B cell (primary cell): Measurements from ENCODE around the gene CLSTN2. TPM values are rescaled to one million over a fixed set of nuclear protein-coding genes. Genes with fewer than 3 reads are reported as not detected.

Source experiments
- ATAC-seq: fragments of 200-7000 bp; cut with Tn5 transposase; one replicate; pipeline ENCODE4 v1.10.0; 2021; ENCODE audit warnings: low read depth, mild to moderate bottlenecking, moderate number of reproducible peaks, moderate library complexity
- CTCF ChIA-PET: fragments of 350-600 bp; sonication (Branson Sonifier 250); formaldehyde crosslinking; loops from one replicate; lab custom pipeline; 2021; ENCODE audit warnings: antibody characterized with exemption, inconsistent platforms; lab: Charles Lee
- POLR2A ChIA-PET: fragments of 350-600 bp; sonication (Branson Sonifier 250); formaldehyde crosslinking; loops from one replicate; lab custom pipeline; 2021; ENCODE audit warnings: antibody characterized with exemption; lab: Charles Lee
- DNase-seq: peaks from one replicate; pipeline ENCODE4 v3.0.0; 2013
- H2AFZ ChIP-seq: 2 replicates; pipeline ENCODE4 v1.6.1; 2012; ENCODE audit warnings: mild to moderate bottlenecking, low read depth, low read length; ENCODE audit not compliant: insufficient read depth, poor library complexity, severe bottlenecking
- H3K27ac ChIP-seq, 2 donors: 1 replicate in 1 of 2; 2 replicates in 1 of 2; pipeline ENCODE4 v1.5.1; 2012 to 2013; ENCODE audit warnings: low read length in 2 of 2, mild to moderate bottlenecking in 2 of 2, moderate library complexity in 1 of 2
- H3K27me3 ChIP-seq, 4 experiments: fragments of 200-600 bp in 1 of 4; sonication (generic) in 1 of 4; replicated peaks in 1 of 4; 1 replicate in 2 of 4; 2 replicates in 2 of 4; pipeline versions ENCODE4 v1.6.1 to v1.7.0; 2013 to 2016; ENCODE audit warnings: low read length in 3 of 4, mild to moderate bottlenecking in 2 of 4, mixed read lengths in 1 of 4, moderate library complexity in 1 of 4; ENCODE audit not compliant: insufficient read depth in 4 of 4, control insufficient read depth in 3 of 4; ENCODE audit errors: control extremely low read depth in 1 of 4
- H3K36me3 ChIP-seq, 2 experiments: replicated peaks in 1 of 2; 1 replicate in 1 of 2; 2 replicates in 1 of 2; pipeline versions ENCODE4 v1.6.1 to v1.7.1; 2013; ENCODE audit warnings: low read length in 1 of 2; ENCODE audit not compliant: insufficient read depth in 2 of 2, control insufficient read depth in 1 of 2; ENCODE audit errors: control extremely low read depth in 1 of 2, extremely low read depth in 1 of 2
- H3K4me1 ChIP-seq, 2 donors: fragments of 200-600 bp in 1 of 2; sonication (generic) in 1 of 2; 1 replicate in 1 of 2; 2 replicates in 1 of 2; pipeline versions ENCODE4 v1.5.1 to v1.6.1; 2013 to 2017; ENCODE audit warnings: low read length in 2 of 2; ENCODE audit not compliant: control insufficient read depth in 2 of 2, insufficient read depth in 2 of 2
- H3K4me2 ChIP-seq: replicated peaks from 2 replicates; pipeline ENCODE3; 2012; ENCODE audit warnings: mild to moderate bottlenecking, low read depth, low read length; ENCODE audit not compliant: poor library complexity, severe bottlenecking
- H3K4me3 ChIP-seq, 5 experiments: fragments of 200-600 bp in 1 of 5; sonication (generic) in 1 of 5; 1 replicate in 3 of 5; 2 replicates in 2 of 5; pipeline versions ENCODE4 v1.5.1 to v1.7.0; 2011 to 2016; ENCODE audit warnings: low read length in 4 of 5, mild to moderate bottlenecking in 4 of 5, low read depth in 2 of 5, control low read depth in 1 of 5, moderate library complexity in 1 of 5; ENCODE audit not compliant: insufficient read depth in 1 of 5; ENCODE audit errors: control extremely low read depth in 1 of 5, extremely low read depth in 1 of 5
- H3K79me2 ChIP-seq: fragments of 200-600 bp; sonication (generic); one replicate; pipeline ENCODE4 v1.6.0; 2016; ENCODE audit warnings: low read length; ENCODE audit not compliant: control insufficient read depth, insufficient read depth
- H3K9ac ChIP-seq: fragments of 200-600 bp; sonication (generic); 2 replicates; pipeline ENCODE4 v1.6.1; 2017; ENCODE audit warnings: mild to moderate bottlenecking, low read length, moderate library complexity
- H3K9me3 ChIP-seq, 3 donors: one replicate each; pipeline versions ENCODE4 v1.6.1 to v1.7.1; 2013; ENCODE audit warnings: low read length in 2 of 3; ENCODE audit not compliant: control insufficient read depth in 2 of 3, insufficient read depth in 1 of 3; ENCODE audit errors: control extremely low read depth in 1 of 3
- H4K20me1 ChIP-seq: 2 replicates; pipeline ENCODE4 v1.6.0; 2012; ENCODE audit warnings: mild to moderate bottlenecking, low read length; ENCODE audit not compliant: insufficient read depth, control insufficient read depth, poor library complexity, severe bottlenecking
- H3K27ac Mint-ChIP-seq: one replicate; pipeline ENCODE4 v1.8.0; 2021; ENCODE audit warnings: mixed read lengths
- H3K27me3 Mint-ChIP-seq: one replicate; pipeline ENCODE4 v1.8.0; 2021; ENCODE audit warnings: mixed read lengths
- H3K4me1 Mint-ChIP-seq: one replicate; pipeline ENCODE4 v1.8.0; 2021; ENCODE audit warnings: mixed read lengths
- H3K4me3 Mint-ChIP-seq: one replicate; pipeline ENCODE4 v1.8.0; 2021; ENCODE audit warnings: mixed read lengths
- H3K9me3 Mint-ChIP-seq: one replicate; pipeline ENCODE4 v1.8.0; 2022; ENCODE audit warnings: mixed read lengths; ENCODE audit not compliant: insufficient read depth
- CTCF ChIP-seq: fragments of 200-600 bp; IDR thresholded peaks from one replicate; pipeline ENCODE4 v1.8.0; 2022; ENCODE audit warnings: antibody characterized with exemption, mild to moderate bottlenecking
- EZH2 ChIP-seq: IDR thresholded peaks from 2 replicates; pipeline ENCODE4 v1.6.1; 2012; ENCODE audit warnings: borderline replicate concordance, low read depth, mild to moderate bottlenecking, moderate library complexity, low read length; ENCODE audit not compliant: insufficient read depth, poor library complexity, severe bottlenecking
- WGBS: methylation state at CpG from one replicate; pipeline ENCODE4 v1.1.5; 2013; ENCODE audit warnings: missing lambda C conversion rate; ENCODE audit not compliant: insufficient coverage; 5-methylcytosine and 5-hydroxymethylcytosine counted together
- intact Hi-C: fragments of 100-400 bp; cut with micrococcal nuclease; formaldehyde crosslinking; loops from one replicate; pipeline ENCODE4 v1.10.0; 2022
- polyA plus RNA-seq: library from polyadenylated mRNA; depleted of rRNA; stranded (reverse); fragments of >200 nt; gene quantifications from 2 replicates; pipeline ENCODE4 v1.2.3, GENCODE V29; 2012
- total RNA-seq, 2 donors: library from RNA; stranded (reverse); fragments of 120-200 nt in 1 of 2; gene quantifications; 1 replicate in 1 of 2; 2 replicates in 1 of 2; pipeline versions ENCODE4 v1.2.3 to v1.2.4, GENCODE V29; 2013 to 2022

CLSTN2 gene
- total and polyA plus RNA-seq, 2 donors (not counting 1 experiment from before 2014, with no cell fraction given) = not detected

DNA sequence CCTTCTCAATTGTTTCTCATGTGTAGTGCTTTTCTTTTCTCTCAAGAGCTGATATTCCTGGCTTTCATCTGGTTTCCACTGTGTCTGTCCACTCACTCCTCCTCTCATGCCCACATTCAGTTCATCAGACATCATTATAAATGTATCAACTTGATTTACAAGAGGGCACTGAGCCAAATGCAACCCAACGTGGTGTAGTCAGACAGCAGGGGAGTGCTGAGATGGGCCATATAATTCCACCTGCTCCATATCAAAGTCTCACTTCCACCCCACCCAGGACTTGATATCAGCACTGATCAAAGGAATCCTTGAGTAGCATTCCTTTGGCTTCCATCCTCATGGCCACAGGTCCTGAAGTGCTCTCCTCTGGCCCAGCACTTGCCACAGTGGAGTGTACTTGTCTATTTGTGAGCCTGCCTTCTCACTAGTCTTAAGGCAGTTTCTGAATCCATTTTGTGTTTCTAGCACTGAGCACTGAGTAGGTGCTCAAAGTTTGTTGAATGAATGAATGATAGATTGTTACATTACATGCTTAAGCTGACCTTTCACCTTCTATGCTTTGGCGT is 252.8 kb downstream of the CLSTN2 start:
- TF ChIP-seq CTCF (no peak), EZH2 (no peak)
- no peaks in the 10 kb centered on the region for H3K36me3 ChIP-seq
- H3K27me3 Mint-ChIP-seq = no peaks in the 10 kb centered on the region
- CTCF ChIA-PET = no interaction called here
- H3K4me3 ChIP-seq = no peak overlapping the region
- ATAC-seq (no peak), DNase-seq (no peak)
- H4K20me1 ChIP-seq = no peaks in the 10 kb centered on the region
- 69% methylated on average over 2 of the region's 2 CpGs for WGBS
- H3K4me2 ChIP-seq = no peak overlapping the region
- H3K9me3 Mint-ChIP-seq = peaks cover 2% of the 10 kb centered on the region
- H3K9ac ChIP-seq = no peak overlapping the region
- no peaks in the 10 kb centered on the region for H3K4me1 ChIP-seq
- H3K9me3 ChIP-seq = peaks cover 0 to 3% (median 0%) of the 10 kb centered on the region in 3 donors
- no peaks in the 10 kb centered on the region for H3K27me3 ChIP-seq
- POLR2A ChIA-PET = no interaction called here
- intact Hi-C loops = no loop called here
- no peak overlapping the region for H3K4me3 Mint-ChIP-seq
- no peak overlapping the region for H3K27ac ChIP-seq
- H3K4me1 Mint-ChIP-seq = no peaks in the 10 kb centered on the region
- no peak overlapping the region for H2AFZ ChIP-seq
- H3K79me2 ChIP-seq = no peaks in the 10 kb centered on the region
- no peak overlapping the region for H3K27ac Mint-ChIP-seq

DNA sequence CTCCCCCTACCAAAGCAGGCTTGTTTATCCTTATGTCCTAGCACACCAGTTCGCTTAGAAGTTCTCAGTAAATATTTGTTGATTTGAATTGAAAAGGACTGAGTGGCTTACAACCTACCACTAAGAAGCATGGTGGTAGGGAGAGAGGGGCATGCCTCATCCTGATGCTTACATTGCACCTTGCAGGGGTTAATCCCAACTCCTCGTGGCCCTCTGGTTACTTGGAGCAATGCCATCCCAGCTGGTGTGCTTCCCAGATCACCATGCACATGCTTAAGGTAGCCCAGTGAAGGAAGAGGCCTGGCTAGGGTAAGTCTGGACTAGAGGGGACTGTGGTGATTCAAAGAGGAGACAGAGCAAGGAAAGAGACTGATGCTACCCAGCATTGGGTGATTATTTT is 253.3 kb downstream of the CLSTN2 start:
- H3K36me3 ChIP-seq = no peaks in the 10 kb centered on the region
- intact Hi-C loops = no loop called here
- H3K4me1 Mint-ChIP-seq = no peaks in the 10 kb centered on the region
- H3K27me3 ChIP-seq = no peaks in the 10 kb centered on the region
- DNase-seq = no peak
- no peak overlapping the region for H3K4me2 ChIP-seq
- H2AFZ ChIP-seq = no peak overlapping the region
- H3K79me2 ChIP-seq = no peaks in the 10 kb centered on the region
- no peak overlapping the region for H3K9ac ChIP-seq
- H3K27me3 Mint-ChIP-seq = no peaks in the 10 kb centered on the region
- H3K27ac Mint-ChIP-seq = no peak overlapping the region
- no peak overlapping the region for H3K4me3 ChIP-seq
- no peak overlapping the region for H3K4me3 Mint-ChIP-seq
- ChIA-PET CTCF (no interaction called here), POLR2A (no interaction called here)
- H3K4me1 ChIP-seq = no peaks in the 10 kb centered on the region
- TF ChIP-seq EZH2 (no peak), CTCF (no peak)
- WGBS = 33% methylated on average over 1 of the region's 2 CpGs
- no peak for ATAC-seq
- peaks cover 0 to 3% (median 0%) of the 10 kb centered on the region in 3 donors for H3K9me3 ChIP-seq
- H3K27ac ChIP-seq = no peak overlapping the region
- no peaks in the 10 kb centered on the region for H4K20me1 ChIP-seq
- peaks cover 2% of the 10 kb centered on the region for H3K9me3 Mint-ChIP-seq
